ENCODE data around the gene MTRF1. TPM values are rescaled to one million over a fixed set of nuclear protein-coding genes. Genes with fewer than 3 reads are reported as not detected.

The MTRF1 gene
- polyA plus RNA-seq, 2 of the 4 experiments (the other 2 are of a cell fraction): 9.1 to 16.1 TPM

- H3K4me2 ChIP-seq: no peak overlapping the region
- peaks cover 23% of the 10 kb centered on the region for H3K4me1 ChIP-seq
- no peak overlapping the region for H3K27ac ChIP-seq
- H3K4me3 ChIP-seq: no peak overlapping the region
- DNase-seq (ENCODE audit: low read depth in 1 of 2, low spot score in 1 of 2) (no peak), FAIRE-seq (no peak), ATAC-seq (no peak)
- WGBS (ENCODE audit: missing lambda C conversion rate): 81% methylated on average over 1 of the region's 1 CpG
- CTCF ChIA-PET: no interaction called here
- H3K9me3 ChIP-seq: no peaks in the 10 kb centered on the region
- no peak for TF ChIP-seq HDAC2 (IDR thresholded peaks at IDR 0.05)
- no peak for TF ChIP-seq TFCP2L1 (CRISPR knock-in tag; IDR thresholded peaks at IDR 0.05)
- no peak for TF ChIP-seq ZSCAN20 (CRISPR knock-in tag; IDR thresholded peaks at IDR 0.05)
- TF ChIP-seq HOXB13 (CRISPR knock-in tag; IDR thresholded peaks at IDR 0.05; ENCODE audit: low read depth): no peak
- no peak for TF ChIP-seq SREBF2 (IDR thresholded peaks at IDR 0.05)
- POLR2A ChIA-PET: no interaction called here
Observed at GRCh38 chr13:41293272-41293671, 29.9 kb upstream of the MTRF1 start.

- DNase-seq (ENCODE audit: low read depth in 1 of 2, low spot score in 1 of 2): no peak
- Histone ChIP-seq H3K4me1 (peaks cover 16% of the 10 kb centered on the region), H3K4me3 (no peak overlapping the region), H3K4me2 (no peak overlapping the region), H3K27ac (no peak overlapping the region), H3K9me3 (no peaks in the 10 kb centered on the region)
- FAIRE-seq: no peak
- WGBS (ENCODE audit: missing lambda C conversion rate): 87% methylated on average over 7 of the region's 7 CpGs
- POLR2A ChIA-PET: no interaction called here
- TF ChIP-seq JUNB (IDR thresholded peaks at IDR 0.05) (no peak), CBX8 (IDR thresholded peaks at IDR 0.05) (no peak), ZSCAN20 (CRISPR knock-in tag; IDR thresholded peaks at IDR 0.05) (no peak), TFCP2L1 (CRISPR knock-in tag; IDR thresholded peaks at IDR 0.05) (no peak), PHF8 (IDR thresholded peaks at IDR 0.05; ENCODE audit: borderline replicate concordance, low read depth) (no peak)
- no peak for ATAC-seq
- CTCF ChIA-PET: no interaction called here
Observed at GRCh38 chr13:41291246-41291645, 27.9 kb upstream of the MTRF1 start.

GRCh38 chr13:41289463-41289881 lies 26.1 kb upstream of the MTRF1 start:
- WGBS (ENCODE audit: missing lambda C conversion rate): 83% methylated on average over 10 of the region's 10 CpGs
- ATAC-seq (no peak), DNase-seq (ENCODE audit: low read depth in 1 of 2, low spot score in 1 of 2) (no peak), FAIRE-seq (no peak)
- CTCF ChIA-PET: no interaction called here
- Histone ChIP-seq H3K27ac (no peak overlapping the region), H3K9me3 (no peaks in the 10 kb centered on the region), H3K4me2 (no peak overlapping the region), H3K4me3 (no peak overlapping the region), H3K4me1 (peaks cover 19% of the 10 kb centered on the region)
- POLR2A ChIA-PET: no interaction called here
- no peak for TF ChIP-seq GATA3 (IDR thresholded peaks at IDR 0.05; ENCODE audit: borderline replicate concordance)
- 0 out of 4 replicates have a peak, but pooled peaks of 1 of the 2 experiments have one; percentile 6 for TF ChIP-seq CEBPB (IDR thresholded peaks at IDR 0.05)

- WGBS (ENCODE audit: missing lambda C conversion rate): 96% methylated on average over 5 of the region's 5 CpGs
- Histone ChIP-seq H3K4me3 (no peak overlapping the region), H3K4me2 (no peak overlapping the region), H3K9me3 (no peaks in the 10 kb centered on the region), H3K27ac (peak overlapping the region; percentile 43 to 84; a peak in 3 of 6 replicates), H3K4me1 (peaks cover 16% of the 10 kb centered on the region)
- ATAC-seq (no peak), FAIRE-seq (no peak), DNase-seq (ENCODE audit: low read depth in 1 of 2, low spot score in 1 of 2) (no peak)
- CTCF ChIA-PET: no interaction called here
- no peak for TF ChIP-seq ZSCAN20 (CRISPR knock-in tag; IDR thresholded peaks at IDR 0.05)
- no peak for TF ChIP-seq NFE2L2 (conservative IDR thresholded peaks at IDR 0.05; ENCODE audit: low read length)
- no peak for TF ChIP-seq RAD21 (conservative IDR thresholded peaks at IDR 0.05 in 1 of 2, IDR thresholded peaks at IDR 0.05 in 1 of 2)
- TF ChIP-seq MYC (IDR thresholded peaks at IDR 0.05; ENCODE audit: borderline replicate concordance, low read length): no peak
- no peak for TF ChIP-seq BCL3 (IDR thresholded peaks at IDR 0.05)
- no peak for TF ChIP-seq HMGXB4 (CRISPR knock-in tag; IDR thresholded peaks at IDR 0.05; ENCODE audit: borderline replicate concordance)
- no peak for TF ChIP-seq ATOH8 (CRISPR knock-in tag; IDR thresholded peaks at IDR 0.05; ENCODE audit: low read depth)
- no peak for TF ChIP-seq FOXS1 (CRISPR knock-in tag; IDR thresholded peaks at IDR 0.05)
- no peak for TF ChIP-seq KDM1A (IDR thresholded peaks at IDR 0.05; ENCODE audit: low read depth)
- no peak for TF ChIP-seq RARB (CRISPR knock-in tag; IDR thresholded peaks at IDR 0.05)
- no peak for TF ChIP-seq ELK1 (IDR thresholded peaks at IDR 0.05; ENCODE audit: low read depth, low read length)
- TF ChIP-seq TP53 (CRISPR knock-in tag; IDR thresholded peaks at IDR 0.05): no peak
- no peak for TF ChIP-seq GATA3 (IDR thresholded peaks at IDR 0.05; ENCODE audit: borderline replicate concordance)
- TF ChIP-seq USF2 (IDR thresholded peaks at IDR 0.05): no peak
- no peak for TF ChIP-seq RCOR1 (IDR thresholded peaks at IDR 0.05; ENCODE audit: low read depth, low read length)
- no peak for TF ChIP-seq SREBF2 (IDR thresholded peaks at IDR 0.05)
- POLR2A ChIA-PET: no interaction called here
Observed at GRCh38 chr13:41286370-41286769, 23.0 kb upstream of the MTRF1 start.
